GM18511 (cell line): Measurements from ENCODE around the gene GRAMD1A.
"Not testable (repeated sequence)": the region's sequence is repeated elsewhere in the genome, so short reads cannot be mapped to it uniquely, and the experiment has no call there.

Experiments
- ATAC-seq: cut with Tn5 transposase; IDR thresholded peaks from one replicate; pipeline ENCODE4 v1.9.1; 2021; ENCODE audit warnings: mild to moderate bottlenecking, moderate library complexity; ENCODE audit not compliant: unreplicated experiment

GRAMD1A gene

DNA sequence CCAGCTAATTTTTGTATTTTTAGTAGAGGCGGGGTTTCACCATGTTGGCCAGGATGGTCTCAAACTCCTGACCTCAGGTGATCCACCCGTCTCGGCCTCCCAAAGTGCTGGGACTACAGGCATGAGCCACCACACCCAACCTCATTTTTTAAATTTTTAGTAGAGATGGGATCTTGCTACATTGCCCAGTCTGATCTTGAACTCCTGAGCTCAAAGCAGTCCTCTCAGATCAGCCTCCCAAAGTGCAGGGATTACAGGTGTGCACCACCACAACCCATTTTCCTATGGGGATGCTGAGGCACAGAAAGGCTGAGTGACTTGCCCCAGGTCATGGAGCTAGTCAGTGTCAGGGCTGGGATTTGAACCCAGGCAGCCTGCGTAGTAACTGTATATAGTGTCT lies 51.1 kb downstream of the GRAMD1A start:
- ATAC-seq: not testable (repeated sequence)

GRCh38 chr19:35051796-35052195 lies 51.7 kb downstream of the GRAMD1A start:
- no peak for ATAC-seq

DNA sequence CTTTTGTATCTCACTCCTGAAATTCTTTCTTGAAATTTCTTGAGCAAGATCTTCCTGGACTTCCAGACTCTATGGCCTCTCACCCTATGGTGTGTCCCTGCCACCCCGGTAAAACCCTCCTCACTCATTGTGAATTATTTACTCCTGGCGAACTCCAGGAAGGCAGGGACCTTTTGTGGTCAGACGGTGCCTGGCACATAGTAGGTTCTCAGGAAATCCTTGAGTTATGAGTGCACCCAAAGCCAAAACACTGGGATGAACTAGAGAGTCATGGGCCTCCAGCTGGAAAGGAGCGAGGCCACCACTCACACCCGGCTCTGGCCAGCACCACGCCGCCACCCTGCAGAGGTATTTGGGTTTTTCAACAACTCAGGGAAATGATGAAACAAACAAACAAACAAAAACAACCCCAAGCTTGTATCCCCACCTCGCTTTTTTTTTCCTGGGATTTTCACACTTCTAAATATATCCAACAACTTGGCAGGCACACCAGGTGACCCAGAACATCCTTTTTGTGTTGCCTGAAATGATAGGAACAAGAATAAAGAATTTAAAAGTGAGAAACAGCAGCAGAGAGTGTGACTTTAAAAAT lies 52.6 kb downstream of the GRAMD1A start:
- ATAC-seq: no peak

DNA sequence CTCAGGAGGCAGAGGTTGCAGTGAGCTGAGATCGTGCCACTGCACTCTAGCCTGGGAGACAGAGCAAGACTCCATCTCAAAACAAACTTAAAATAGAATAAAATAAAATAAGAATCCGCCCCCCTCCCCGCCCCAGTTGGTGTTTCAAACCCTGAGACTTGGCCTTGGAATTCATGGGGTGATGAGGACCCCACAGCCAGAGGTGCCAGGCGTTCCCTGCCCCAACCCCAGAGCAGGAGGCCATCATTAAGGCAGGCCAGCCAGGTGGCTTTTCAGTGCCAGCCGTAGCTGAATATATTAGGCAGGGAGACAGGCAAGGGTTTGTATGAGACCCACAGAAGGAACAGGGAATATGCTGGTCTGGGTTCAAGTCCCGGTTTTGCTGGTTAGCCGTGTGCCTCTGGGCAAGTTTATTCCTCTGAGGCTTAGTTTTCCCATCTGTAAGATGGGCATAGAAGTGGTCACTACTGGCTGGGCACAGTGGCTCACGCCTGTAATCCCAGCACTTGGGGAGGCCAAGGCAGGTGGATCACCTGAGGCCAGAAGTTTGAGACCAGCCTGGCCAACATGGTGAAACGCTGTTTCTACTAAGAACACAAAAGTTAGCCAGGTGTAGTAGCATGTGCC lies 53.7 kb downstream of the GRAMD1A start:
- ATAC-seq: no peak

- ATAC-seq: no peak
Measured at GRCh38 chr19:35054626-35055025, 54.5 kb downstream of the GRAMD1A start.

DNA sequence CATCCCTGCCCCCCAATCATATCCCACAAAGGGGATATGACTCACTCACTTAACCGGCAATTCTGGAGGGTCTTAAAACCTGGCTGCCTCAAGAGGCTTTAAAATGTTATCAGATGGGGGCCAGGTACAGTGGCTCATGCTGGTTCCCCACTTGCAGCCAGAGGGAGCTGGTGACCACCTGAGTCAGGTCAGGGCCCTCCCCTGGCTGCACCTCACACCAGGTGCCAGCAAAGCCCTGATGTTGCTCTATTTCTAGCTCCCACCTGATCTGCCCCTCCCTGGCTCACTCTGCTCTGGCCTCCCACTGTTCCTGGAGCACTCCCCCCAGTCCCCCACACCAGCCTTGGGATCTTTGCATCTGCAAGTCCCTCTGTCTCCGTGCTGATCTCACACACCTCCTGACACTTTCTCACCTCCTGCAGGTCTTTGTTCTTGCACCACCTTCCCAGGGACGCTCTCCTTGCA lies 55.6 kb downstream of the GRAMD1A start:
- ATAC-seq: no peak

- ATAC-seq: no peak
Measured at GRCh38 chr19:35056513-35057063, 56.5 kb downstream of the GRAMD1A start.

GRCh38 chr19:35058370-35058769 lies 58.2 kb downstream of the GRAMD1A start:
- ATAC-seq: no peak

DNA sequence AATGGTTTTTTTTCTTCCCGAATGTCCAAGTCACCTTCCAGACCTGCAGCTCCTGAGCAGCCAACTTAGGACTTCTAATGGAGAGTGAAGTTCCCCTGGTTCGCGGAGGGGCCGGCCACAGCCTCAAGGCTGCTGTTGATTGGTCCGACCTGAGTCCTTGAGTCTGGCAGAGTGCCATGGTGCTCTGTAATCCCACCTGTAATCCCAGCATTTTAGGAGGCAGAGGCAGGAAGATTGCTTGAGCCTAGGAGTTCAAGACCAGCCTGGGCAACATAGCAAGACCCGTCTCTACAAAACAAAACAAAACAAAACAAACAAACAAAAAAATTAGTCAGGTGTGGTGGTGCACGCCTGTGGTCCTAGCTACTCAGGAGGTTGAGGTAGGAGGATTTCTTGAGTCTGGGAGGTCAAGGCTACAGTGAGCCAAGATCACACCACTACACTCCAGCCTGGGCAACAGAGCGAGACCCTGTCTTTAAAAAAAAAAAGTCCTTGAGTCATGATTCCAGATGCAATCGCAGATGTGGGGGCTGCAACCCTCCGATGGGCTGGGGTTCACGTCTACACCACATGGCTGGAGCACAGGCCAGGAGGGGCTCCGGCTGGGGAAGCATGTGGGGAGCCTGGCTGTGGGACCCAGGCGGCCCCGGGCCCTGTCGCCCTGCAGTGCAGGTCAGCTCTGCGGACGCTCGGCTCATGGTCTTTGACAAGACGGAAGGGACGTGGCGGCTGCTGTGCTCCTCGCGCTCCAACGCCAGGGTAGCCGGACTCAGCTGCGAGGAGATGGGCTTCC lies 59.1 kb downstream of the GRAMD1A start:
- no peak for ATAC-seq

GRCh38 chr19:35059799-35060091 lies 59.6 kb downstream of the GRAMD1A start:
- no peak for ATAC-seq

GRCh38 chr19:35060160-35060855 lies 60.2 kb downstream of the GRAMD1A start:
- no peak for ATAC-seq

GRCh38 chr19:35061583-35062373 lies 61.7 kb downstream of the GRAMD1A start:
- ATAC-seq: no peak

DNA sequence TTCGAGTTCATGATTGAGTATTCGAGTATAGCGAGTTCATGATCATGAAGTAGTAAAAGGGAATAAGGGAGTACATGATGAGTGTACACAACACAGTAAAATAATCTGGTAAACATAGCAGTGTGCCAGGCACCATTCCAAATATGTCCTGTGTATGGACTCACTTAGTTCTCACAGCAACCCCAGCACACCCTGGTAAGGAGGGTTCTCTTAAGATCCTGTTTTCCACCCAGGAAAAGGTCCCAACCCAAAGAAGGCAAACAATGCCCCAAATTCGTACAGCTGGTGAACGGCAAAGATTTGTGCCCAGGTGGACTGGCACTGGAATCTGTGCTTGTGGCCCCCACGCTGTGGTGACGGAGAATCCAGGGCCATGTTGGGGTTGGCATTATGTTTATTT lies 62.8 kb downstream of the GRAMD1A start:
- ATAC-seq: no peak

- no peak for ATAC-seq
Measured at GRCh38 chr19:35063940-35064818, 64.1 kb downstream of the GRAMD1A start.

DNA sequence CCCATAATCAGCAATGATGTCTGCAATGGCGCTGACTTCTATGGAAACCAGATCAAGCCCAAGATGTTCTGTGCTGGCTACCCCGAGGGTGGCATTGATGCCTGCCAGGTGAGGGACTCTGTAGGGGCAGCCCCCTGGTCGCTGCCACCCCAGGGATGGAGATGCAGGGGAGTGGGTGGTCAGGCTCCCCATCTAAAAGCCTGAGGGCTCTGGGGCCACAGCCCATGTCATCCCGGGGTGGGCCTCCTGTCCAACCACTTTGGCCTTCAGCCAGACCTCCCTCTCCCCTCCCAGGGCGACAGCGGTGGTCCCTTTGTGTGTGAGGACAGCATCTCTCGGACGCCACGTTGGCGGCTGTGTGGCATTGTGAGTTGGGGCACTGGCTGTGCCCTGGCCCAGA lies 65.5 kb downstream of the GRAMD1A start:
- ATAC-seq: no peak

DNA sequence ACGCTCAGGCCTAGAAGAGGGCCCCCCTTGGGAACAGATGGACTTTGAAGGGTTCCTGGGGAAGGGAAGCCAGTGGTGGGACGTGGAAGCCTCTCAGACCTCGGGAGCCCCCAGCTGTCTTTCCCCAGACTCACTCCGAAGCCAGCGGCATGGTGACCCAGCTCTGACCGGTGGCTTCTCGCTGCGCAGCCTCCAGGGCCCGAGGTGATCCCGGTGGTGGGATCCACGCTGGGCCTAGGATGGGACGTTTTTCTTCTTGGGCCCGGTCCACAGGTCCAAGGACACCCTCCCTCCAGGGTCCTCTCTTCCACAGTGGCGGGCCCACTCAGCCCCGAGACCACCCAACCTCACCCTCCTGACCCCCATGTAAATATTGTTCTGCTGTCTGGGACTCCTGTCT lies 66.0 kb downstream of the GRAMD1A start:
- no peak for ATAC-seq

DNA sequence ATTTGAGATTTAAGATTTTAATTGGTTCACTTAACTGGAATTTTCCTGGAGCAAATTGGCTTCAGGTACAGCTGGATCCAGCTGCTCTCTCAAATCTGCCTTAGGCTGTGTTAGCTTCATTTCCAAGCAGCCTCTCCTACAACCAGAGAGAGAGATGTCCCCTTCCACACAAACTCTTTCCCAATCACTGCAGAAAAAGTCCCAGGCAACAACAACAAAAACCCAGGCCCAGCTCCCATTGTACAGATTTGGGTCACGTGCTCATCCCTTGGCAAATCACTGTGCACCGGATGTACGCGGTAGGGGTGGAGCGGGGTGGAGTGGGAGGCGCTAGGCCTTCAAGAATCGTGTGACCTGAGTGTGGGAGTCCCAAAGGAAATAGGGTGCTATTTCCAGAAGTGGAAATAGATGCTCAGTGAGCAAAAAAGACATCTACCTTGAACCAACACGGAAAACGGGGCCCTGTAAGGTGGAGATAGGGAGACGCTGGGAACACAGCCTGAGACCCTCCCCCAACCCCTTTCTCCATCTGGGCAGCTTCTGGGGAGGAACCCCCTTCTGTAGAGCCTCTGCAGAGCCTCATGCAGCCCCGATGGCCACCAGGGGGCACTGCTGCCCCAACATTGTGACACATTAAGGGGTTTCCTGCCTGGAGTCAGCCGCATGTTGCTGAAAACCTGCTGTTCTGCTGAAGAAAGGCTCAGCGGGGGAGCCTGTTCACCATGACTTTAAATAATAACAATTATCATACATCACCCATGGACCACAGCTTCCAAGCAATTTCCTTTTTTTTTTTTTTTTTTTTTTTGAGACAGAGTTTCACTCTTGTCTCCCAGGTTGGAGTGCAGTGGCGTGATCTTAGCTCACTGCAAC lies 66.8 kb downstream of the GRAMD1A start:
- ATAC-seq: peak; percentile 81

GRCh38 chr19:35068941-35069634 lies 69.0 kb downstream of the GRAMD1A start:
- no peak for ATAC-seq
